ENCODE results near the gene STIM1.
"Not testable (repeated sequence)": the region's sequence is repeated elsewhere in the genome, so short reads cannot be mapped to it uniquely, and the experiment has no call there.

STIM1 gene

DNA sequence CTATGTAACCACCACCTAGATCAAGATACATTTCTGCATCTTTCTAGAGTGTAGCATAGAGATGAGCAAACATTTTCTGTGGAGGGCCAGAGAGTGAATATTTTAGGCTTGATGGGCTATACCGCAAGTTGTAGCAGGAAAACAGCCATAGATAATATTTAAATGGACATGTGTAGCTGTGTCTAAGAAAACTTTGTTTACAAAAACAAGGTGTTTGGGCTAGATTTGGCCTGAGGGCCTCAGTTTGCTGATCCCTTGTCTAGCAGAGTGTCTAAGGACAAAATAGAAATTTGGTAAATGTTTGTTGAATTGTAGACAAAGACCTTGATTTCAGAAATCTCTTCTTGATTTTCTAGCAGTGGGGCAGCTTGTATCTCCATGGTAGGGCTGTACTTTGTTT, 36.3 kb downstream of the STIM1 start:
- TF ChIP-seq POLR2AphosphoS5 (IDR thresholded peaks at IDR 0.05; ENCODE audit: low read depth, low read length) = no peak
- no peak for TF ChIP-seq TAF1 (IDR thresholded peaks at IDR 0.05; ENCODE audit: borderline replicate concordance, low read depth, low read length)
- TF ChIP-seq POLR2A (IDR thresholded peaks at IDR 0.05; ENCODE audit: low read depth, low read length) = no peak
- FAIRE-seq (no peak), DNase-seq (ENCODE audit: insufficient read length) (no peak)

DNA sequence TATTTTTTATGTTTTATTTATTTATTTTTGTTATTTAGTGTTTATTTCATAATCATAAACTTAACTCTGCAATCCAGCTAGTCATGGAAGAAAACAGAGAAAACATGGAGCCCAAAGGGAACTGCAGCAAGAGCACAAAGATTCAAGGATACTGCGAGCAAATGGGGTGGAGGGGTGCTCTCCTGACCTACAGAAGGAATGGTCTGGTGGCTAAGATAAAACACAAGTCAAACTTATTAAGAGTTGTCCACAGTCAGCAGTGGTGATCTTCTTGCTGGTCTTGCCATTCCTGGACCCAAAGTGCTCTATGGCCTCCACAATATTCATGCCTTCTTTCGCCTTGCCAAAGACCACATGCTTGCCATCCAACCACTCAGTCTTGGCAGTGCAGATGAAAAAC, 36.7 kb downstream of the STIM1 start:
- FAIRE-seq (peak; percentile 58), DNase-seq (ENCODE audit: insufficient read length) (no peak)

DNA sequence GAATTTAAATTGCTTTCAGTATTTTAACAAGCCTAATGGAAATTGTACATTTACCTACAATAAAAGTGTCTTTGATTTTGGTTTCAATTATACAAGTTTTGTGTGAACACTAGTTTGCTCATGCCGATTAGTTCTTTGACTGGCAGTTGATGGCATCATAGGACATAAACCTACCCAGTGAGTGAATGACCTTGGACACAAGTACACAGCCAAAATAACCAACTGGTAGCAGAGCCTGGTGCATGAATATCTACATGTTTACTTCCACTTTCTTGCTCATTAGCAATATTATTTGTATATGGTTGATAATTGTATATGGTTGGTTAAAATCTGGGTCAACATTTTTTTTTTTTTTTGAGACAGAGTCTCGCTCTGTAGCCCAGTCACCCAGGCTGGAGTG, 37.8 kb downstream of the STIM1 start:
- FAIRE-seq (peak; percentile 86), DNase-seq (ENCODE audit: insufficient read length) (no peak)

More for the DNA sequence above, 36.7 kb downstream of the STIM1 start:
- TF ChIP-seq POLR2AphosphoS5 (IDR thresholded peaks at IDR 0.05; ENCODE audit: low read depth, low read length) = no peak
- no peak for TF ChIP-seq POLR2A (IDR thresholded peaks at IDR 0.05; ENCODE audit: low read depth, low read length)
- TF ChIP-seq TAF1 (IDR thresholded peaks at IDR 0.05; ENCODE audit: borderline replicate concordance, low read depth, low read length) = no peak

DNA sequence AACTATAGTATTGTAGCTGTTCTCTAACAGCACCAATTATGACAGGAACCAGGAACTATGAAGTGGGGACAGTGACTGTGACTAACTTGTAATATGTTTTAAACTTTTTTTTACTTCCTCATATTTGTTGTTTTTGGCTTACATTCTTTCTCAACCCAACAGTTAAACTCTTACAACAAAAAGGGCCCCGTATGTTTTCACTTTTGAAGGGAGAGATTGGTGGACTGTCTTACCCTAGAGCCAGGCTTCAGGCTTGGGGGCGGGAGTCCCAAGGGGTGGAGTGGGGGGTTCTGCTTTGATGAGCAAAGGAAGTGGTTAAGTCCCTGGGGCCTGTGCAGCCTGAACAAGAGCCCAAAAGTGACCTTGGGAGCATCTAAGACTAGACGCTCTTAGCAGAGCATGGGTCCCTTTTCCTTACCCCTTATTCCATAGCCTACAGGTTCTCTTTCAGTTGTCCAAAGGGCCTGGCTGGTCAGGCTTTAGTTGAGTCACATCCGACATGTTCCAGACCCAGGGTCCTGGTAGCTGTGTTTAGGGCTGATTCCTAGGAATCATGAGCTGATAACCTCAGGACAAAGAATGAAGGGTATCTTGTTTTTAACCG, 38.8 kb downstream of the STIM1 start:
- TF ChIP-seq POLR2A (IDR thresholded peaks at IDR 0.05; ENCODE audit: low read depth, low read length) (peak; percentile 77), TAF1 (IDR thresholded peaks at IDR 0.05; ENCODE audit: borderline replicate concordance, low read depth, low read length) (0 out of 2 replicates have a peak, but pooled peaks have one; percentile 10), POLR2AphosphoS5 (IDR thresholded peaks at IDR 0.05; ENCODE audit: low read depth, low read length) (peak; percentile 69)
- DNase-seq (ENCODE audit: insufficient read length) (peak; percentile 74), FAIRE-seq (peak; percentile 97)

More for the DNA sequence above, 37.8 kb downstream of the STIM1 start:
- TF ChIP-seq POLR2AphosphoS5 (IDR thresholded peaks at IDR 0.05; ENCODE audit: low read depth, low read length) (no peak), TAF1 (IDR thresholded peaks at IDR 0.05; ENCODE audit: borderline replicate concordance, low read depth, low read length) (no peak), POLR2A (IDR thresholded peaks at IDR 0.05; ENCODE audit: low read depth, low read length) (no peak)

DNA sequence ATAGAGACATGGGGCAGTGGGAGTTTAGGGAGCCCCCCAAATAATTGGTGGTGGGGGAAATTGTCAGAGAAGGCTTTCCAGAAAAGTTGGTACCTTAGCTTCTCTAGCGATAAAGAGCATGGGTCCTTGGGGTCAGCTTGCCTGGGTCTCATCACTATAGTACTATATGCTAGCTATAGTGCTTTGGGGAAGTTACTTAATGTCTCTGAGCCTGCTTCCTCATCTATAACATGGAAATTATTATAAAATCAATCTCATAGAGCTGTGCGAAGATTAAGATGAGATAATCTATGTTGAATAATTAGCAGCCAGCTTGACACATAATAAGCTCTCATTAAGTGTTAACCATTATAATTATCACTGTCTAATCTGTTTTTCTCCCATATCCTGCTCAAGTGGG, 41.2 kb downstream of the STIM1 start:
- FAIRE-seq (no peak), DNase-seq (ENCODE audit: insufficient read length) (no peak)
- TF ChIP-seq TAF1 (IDR thresholded peaks at IDR 0.05; ENCODE audit: borderline replicate concordance, low read depth, low read length) (no peak), POLR2AphosphoS5 (IDR thresholded peaks at IDR 0.05; ENCODE audit: low read depth, low read length) (no peak), POLR2A (IDR thresholded peaks at IDR 0.05; ENCODE audit: low read depth, low read length) (no peak)

DNA sequence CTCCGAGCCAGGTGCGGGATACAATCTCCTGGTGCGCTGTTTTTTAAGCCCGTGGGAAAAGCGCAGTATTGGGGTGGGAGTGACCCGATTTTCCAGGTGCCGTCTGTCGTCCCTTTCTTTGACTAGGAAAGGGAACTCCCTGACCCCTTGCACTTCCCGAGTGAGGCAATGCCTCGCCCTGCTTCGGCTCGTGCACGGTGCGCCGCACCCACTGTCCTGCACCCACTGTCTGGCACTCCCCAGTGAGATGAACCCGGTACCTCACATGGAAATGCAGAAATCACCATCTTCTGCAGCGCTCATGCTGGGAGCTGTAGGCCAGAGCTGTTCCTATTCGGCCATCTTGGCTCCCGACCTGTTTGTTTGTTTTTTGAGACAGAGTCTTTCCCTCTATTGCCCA, 44.8 kb downstream of the STIM1 start:
- not testable (repeated sequence) for FAIRE-seq; DNase-seq (ENCODE audit: insufficient read length)

DNA sequence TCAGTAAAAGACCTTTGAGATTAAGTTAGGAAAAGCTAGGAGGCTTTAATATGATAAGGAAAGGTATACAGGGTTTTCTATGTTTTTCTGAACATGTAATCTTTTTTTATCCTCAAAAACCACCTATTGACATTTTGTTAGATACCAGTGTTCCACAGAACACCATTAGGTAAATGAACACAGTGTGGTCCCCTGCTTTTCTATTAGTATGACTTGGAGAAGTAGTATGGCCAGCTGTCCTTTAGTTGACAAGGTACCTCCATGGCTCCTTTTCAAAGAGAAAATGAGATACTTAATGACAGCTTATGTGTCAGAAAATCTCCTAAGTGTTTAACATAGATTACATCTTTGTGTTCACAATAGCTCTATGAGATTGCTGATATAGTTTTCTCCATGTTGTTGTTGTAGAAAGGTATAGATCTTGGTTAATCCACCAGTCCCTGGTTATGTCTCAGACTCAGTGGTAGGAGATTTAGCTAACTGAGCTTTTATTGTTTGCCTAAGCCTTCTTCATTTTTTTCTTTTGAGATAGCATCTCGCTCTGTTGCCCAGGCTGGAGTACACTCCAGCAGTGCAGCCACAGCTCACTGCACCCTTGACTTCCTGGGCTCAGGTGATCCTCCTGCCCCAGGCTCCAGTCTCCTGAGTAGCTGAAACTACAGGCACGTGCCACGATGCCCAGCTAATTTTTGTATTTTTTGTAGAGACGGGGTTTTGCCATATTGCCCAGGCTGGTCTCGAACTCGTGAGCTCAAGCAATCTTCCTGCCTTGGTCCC, 46.0 kb downstream of the STIM1 start:
- TF ChIP-seq POLR2AphosphoS5 (IDR thresholded peaks at IDR 0.05; ENCODE audit: low read depth, low read length) (no peak), POLR2A (IDR thresholded peaks at IDR 0.05; ENCODE audit: low read depth, low read length) (no peak), TAF1 (IDR thresholded peaks at IDR 0.05; ENCODE audit: borderline replicate concordance, low read depth, low read length) (no peak)
- DNase-seq (ENCODE audit: insufficient read length) = no peak
- FAIRE-seq = no peak

DNA sequence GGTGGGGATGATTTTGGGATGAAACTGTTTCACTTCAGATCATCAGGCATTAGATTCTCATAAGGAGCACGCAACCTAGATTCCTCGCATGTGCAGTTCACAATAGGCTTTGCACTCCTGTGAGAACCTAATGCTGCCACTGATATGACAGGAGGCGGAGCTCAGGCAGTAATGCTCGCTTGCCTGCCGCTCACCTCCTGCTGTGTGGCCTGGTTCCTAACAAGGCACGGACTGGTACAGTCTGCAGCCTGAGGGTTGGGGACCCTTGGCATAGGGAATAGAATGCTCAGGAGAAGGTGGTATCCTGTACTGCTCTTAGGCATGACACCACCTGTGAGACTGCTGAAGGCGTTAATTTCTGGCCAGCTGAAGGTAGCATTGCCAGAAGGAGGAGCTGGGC, 47.0 kb downstream of the STIM1 start:
- FAIRE-seq (no peak), DNase-seq (ENCODE audit: insufficient read length) (no peak)
- no peak for TF ChIP-seq POLR2A (IDR thresholded peaks at IDR 0.05; ENCODE audit: low read depth, low read length)
- no peak for TF ChIP-seq TAF1 (IDR thresholded peaks at IDR 0.05; ENCODE audit: borderline replicate concordance, low read depth, low read length)
- TF ChIP-seq POLR2AphosphoS5 (IDR thresholded peaks at IDR 0.05; ENCODE audit: low read depth, low read length) = no peak

DNA sequence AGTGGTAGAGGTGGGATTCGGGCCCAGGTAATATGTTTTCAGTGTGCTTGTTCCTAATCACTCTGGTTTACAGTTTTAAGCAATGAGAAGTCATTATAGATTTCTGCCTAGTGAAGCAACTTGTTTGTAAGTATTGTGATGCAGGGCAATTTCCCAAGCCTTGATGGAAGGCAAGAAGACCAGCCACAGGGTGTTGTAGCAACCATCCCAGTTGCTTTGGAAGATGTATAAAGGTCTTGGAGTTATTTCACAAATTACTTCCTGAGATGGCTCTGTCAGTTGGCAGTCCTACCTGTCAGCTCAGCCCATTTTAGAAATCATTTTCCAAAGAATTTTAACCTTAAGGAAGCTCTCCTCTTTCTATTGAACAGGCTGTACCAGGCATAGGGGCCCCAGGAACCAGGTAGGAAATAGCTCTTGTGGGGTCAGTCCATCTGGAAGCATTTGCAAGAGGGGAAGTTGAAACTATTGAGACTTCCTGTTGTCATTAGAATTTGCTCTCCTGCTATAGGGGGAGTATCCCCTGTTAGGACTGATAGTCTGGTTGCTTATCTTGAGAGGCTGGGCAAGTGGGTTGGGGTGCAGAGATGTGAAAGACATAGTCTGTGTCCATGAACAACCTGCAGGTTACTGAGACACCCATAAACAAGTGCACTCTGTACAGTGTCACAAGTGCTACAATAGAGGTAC, 47.9 kb downstream of the STIM1 start:
- TF ChIP-seq TAF1 (IDR thresholded peaks at IDR 0.05; ENCODE audit: borderline replicate concordance, low read depth, low read length) = no peak
- no peak for TF ChIP-seq POLR2A (IDR thresholded peaks at IDR 0.05; ENCODE audit: low read depth, low read length)
- TF ChIP-seq POLR2AphosphoS5 (IDR thresholded peaks at IDR 0.05; ENCODE audit: low read depth, low read length) = no peak
- DNase-seq (ENCODE audit: insufficient read length) (no peak), FAIRE-seq (peak; percentile 85)

DNA sequence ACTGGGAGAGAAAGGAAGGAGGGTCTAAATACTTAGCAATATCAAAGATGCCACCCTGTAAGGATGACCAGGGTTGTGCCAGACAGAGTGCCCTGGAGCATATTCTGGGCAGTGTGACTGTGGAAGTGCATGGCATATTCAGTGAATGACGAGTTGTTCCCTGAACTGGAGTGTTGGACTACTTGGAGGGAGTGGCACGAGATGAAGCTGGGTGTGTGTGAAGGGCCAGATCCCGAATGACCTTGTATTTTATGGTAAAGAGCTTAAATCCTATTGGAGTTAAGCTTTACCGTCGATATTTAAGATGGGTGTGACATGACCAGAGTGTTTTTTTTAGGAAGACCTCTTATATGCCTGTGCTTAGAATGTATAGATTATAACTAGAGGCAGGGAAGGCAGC, 48.8 kb downstream of the STIM1 start:
- TF ChIP-seq POLR2A (IDR thresholded peaks at IDR 0.05; ENCODE audit: low read depth, low read length) (no peak), POLR2AphosphoS5 (IDR thresholded peaks at IDR 0.05; ENCODE audit: low read depth, low read length) (no peak), TAF1 (IDR thresholded peaks at IDR 0.05; ENCODE audit: borderline replicate concordance, low read depth, low read length) (no peak)
- DNase-seq (ENCODE audit: insufficient read length) (no peak), FAIRE-seq (peak; percentile 84)

DNA sequence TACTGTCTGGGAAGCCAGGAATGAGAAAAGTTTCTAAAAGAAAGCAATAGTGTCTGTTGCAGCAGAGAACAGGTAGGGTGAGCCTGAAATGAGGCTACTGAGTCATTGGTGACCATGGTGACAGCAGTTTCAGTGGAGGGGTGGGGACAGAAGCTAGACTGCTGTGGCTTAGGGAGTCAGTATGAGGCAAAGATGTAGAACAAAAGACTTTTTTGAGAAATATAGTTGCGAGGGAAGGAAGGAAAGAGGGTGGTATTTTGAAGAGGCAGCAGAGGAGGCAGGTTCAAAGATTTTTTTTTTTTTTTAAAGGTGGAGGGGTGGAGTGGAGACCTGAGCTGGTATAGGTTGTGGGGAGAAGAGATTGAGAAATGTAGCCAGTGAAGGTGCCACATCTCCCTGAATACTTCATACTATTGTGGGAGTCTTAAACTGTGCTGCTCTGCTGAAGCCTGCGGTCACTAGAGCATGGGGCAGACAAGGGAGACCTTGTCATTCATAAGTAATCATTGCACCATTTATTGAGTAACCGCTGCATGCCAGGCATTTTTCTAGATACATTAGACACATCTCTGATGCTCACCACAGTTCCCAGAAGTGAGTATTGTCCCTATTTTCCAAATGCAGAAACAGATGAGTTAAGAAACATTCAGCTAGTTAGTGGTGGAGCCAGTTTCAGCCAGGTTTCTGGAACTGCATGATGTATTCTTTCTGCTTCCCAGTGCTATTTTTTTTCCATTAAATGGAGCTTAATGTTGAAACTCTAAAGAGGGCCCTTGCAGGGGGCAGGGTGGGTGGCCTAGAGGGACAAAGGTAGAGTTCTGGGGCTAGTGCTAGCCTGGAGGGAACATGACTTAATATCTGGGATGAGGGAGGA, 49.9 kb downstream of the STIM1 start:
- FAIRE-seq = peak; percentile 78
- TF ChIP-seq POLR2A (IDR thresholded peaks at IDR 0.05; ENCODE audit: low read depth, low read length) (no peak), TAF1 (IDR thresholded peaks at IDR 0.05; ENCODE audit: borderline replicate concordance, low read depth, low read length) (no peak), POLR2AphosphoS5 (IDR thresholded peaks at IDR 0.05; ENCODE audit: low read depth, low read length) (no peak)

More for the DNA sequence above, 49.9 kb downstream of the STIM1 start:
- DNase-seq (ENCODE audit: insufficient read length) = peak; percentile 37

Data from GM12892 (cell line).